GM12878 (cell line): ENCODE data around the gene SGPP2. TPM values are rescaled to one million over a fixed set of nuclear protein-coding genes. Genes with fewer than 3 reads are reported as not detected.

Experiments used
- ATAC-seq: fragments of 200-7000 bp; cut with Tn5 transposase; 3 replicates; pipeline ENCODE4 v1.9.1; 2020; ENCODE audit warnings: mild to moderate bottlenecking, moderate library complexity
- BruUV-seq: library from RNA; stranded (reverse); fragments of 400-500 nt; replicated peaks from 2 replicates; lab custom pipeline; 2021; lab: Mats Ljungman, UMichigan
- CTCF ChIA-PET: fragments of 300-600 bp; sonication (Branson Sonifier 250); formaldehyde crosslinking; extraction: SDS; loops from one replicate; lab custom pipeline; 2021; ENCODE audit warnings: inconsistent platforms; lab: Yijun Ruan, JAX
- POLR2A ChIA-PET: fragments of 350-600 bp; formaldehyde crosslinking; extraction: SDS; loops from one replicate; lab custom pipeline; 2021; ENCODE audit warnings: inconsistent platforms; lab: Charles Lee
- RAD21 ChIA-PET: fragments of 300-600 bp; sonication (Branson Sonifier 250); formaldehyde crosslinking; loops from one replicate; lab custom pipeline; 2023; ENCODE audit warnings: antibody characterized with exemption; ENCODE audit not compliant: unreplicated experiment; lab: Charles Lee
- SMC1A ChIA-PET: fragments of 300-600 bp; sonication (Branson Sonifier 250); formaldehyde crosslinking; loops from one replicate; lab custom pipeline; 2023; ENCODE audit not compliant: unreplicated experiment, uncharacterized antibody; lab: Charles Lee
- DNase-seq: peaks from one replicate; pipeline ENCODE4 v3.0.0-alpha.2; 2011; ENCODE audit warnings: low read depth, low spot score
- FAIRE-seq: peaks from 3 replicates; lab custom pipeline; 2011; peaks lifted over from hg19 to GRCh38; lab: Jason Lieb, UNC
- H2AFZ ChIP-seq: 2 replicates; pipeline ENCODE4 v1.6.0; 2011; ENCODE audit warnings: low read depth, low read length, control low read depth; ENCODE audit not compliant: control insufficient read depth
- H3K27ac ChIP-seq: 2 replicates; pipeline ENCODE4 v1.5.1; 2011; ENCODE audit warnings: control low read depth; ENCODE audit not compliant: control insufficient read depth, insufficient read depth
- H3K27me3 ChIP-seq, 2 experiments: replicated peaks in 1 of 2; 2 replicates each; pipeline versions ENCODE4 v1.6.0 to v1.6.1; 2011; ENCODE audit warnings: low read length in 1 of 2; ENCODE audit not compliant: control insufficient read depth in 2 of 2, insufficient read depth in 2 of 2
- H3K36me3 ChIP-seq, 2 experiments: 2 replicates each; pipeline ENCODE4 v1.5.1; 2011; ENCODE audit warnings: low read length in 1 of 2; ENCODE audit not compliant: control insufficient read depth in 2 of 2, insufficient read depth in 2 of 2
- H3K4me1 ChIP-seq: 2 replicates; pipeline ENCODE4 v1.6.1; 2011; ENCODE audit warnings: mild to moderate bottlenecking, low read length, moderate library complexity, mixed read lengths; ENCODE audit not compliant: control insufficient read depth, insufficient read depth
- H3K4me2 ChIP-seq: 2 replicates; pipeline ENCODE4 v1.6.0; 2011; ENCODE audit warnings: control low read depth; ENCODE audit not compliant: control insufficient read depth, insufficient read depth
- H3K4me3 ChIP-seq: fragments of 200-600 bp; sonication (generic); 2 replicates; pipeline ENCODE4 v1.5.1; 2016
- H3K79me2 ChIP-seq: 2 replicates; pipeline ENCODE4 v1.6.0; 2011; ENCODE audit warnings: low read length; ENCODE audit not compliant: control insufficient read depth, insufficient read depth
- H3K9ac ChIP-seq: 2 replicates; pipeline ENCODE4 v1.8.0; 2011; ENCODE audit warnings: low read length, control low read depth, mixed read lengths; ENCODE audit not compliant: control insufficient read depth, insufficient read depth
- H3K9me3 ChIP-seq: replicated peaks from 3 replicates; pipeline ENCODE4 v1.5.1; 2011; ENCODE audit warnings: mild to moderate bottlenecking, low read length; ENCODE audit not compliant: control insufficient read depth, insufficient read depth
- H4K20me1 ChIP-seq: 2 replicates; pipeline ENCODE4 v1.6.0; 2011; ENCODE audit not compliant: control insufficient read depth, insufficient read depth
- CREM ChIP-seq: IDR thresholded peaks from 2 replicates; pipeline ENCODE4 v1.6.1; 2014; ENCODE audit warnings: antibody characterized with exemption, low read depth
- IKZF2 ChIP-seq, 2 experiments: fragments of 450-650 bp; IDR thresholded peaks; 2 replicates each; pipeline ENCODE4 v1.6.1; 2017; ENCODE audit warnings: mild to moderate bottlenecking in 2 of 2, moderate library complexity in 2 of 2
- MLLT1 ChIP-seq: fragments of 450-650 bp; IDR thresholded peaks from 2 replicates; pipeline ENCODE4 v1.6.1; 2016; ENCODE audit warnings: mild to moderate bottlenecking
- NFXL1 ChIP-seq: fragments of 450-650 bp; IDR thresholded peaks from 2 replicates; pipeline ENCODE4 v1.6.1; 2017; ENCODE audit warnings: antibody characterized with exemption, mild to moderate bottlenecking, borderline replicate concordance
- NR2C1 ChIP-seq: fragments of 450-650 bp; IDR thresholded peaks from 2 replicates; pipeline ENCODE4 v1.6.1; 2017; ENCODE audit warnings: antibody characterized with exemption, mild to moderate bottlenecking, moderate library complexity
- PAX5 ChIP-seq: IDR thresholded peaks from 2 replicates; pipeline ENCODE4 v1.6.1; 2011; ENCODE audit warnings: low read depth, low read length, borderline replicate concordance
- PRDM15 ChIP-seq: fragments of 450-650 bp; formaldehyde crosslinking; IDR thresholded peaks from 2 replicates; pipeline ENCODE4 v1.4.0; 2020; ENCODE audit warnings: mild to moderate bottlenecking, moderate library complexity
- SIN3A ChIP-seq: IDR thresholded peaks from 2 replicates; pipeline ENCODE4 v1.6.1; 2012; ENCODE audit warnings: low read depth, low read length, improper control_type of control experiment
- SP1 ChIP-seq: IDR thresholded peaks from one replicate; pipeline ENCODE4 v1.6.1; 2011; ENCODE audit warnings: low read depth, low read length
- USF1 ChIP-seq: IDR thresholded peaks from 2 replicates; pipeline ENCODE4 v1.6.1; 2011; ENCODE audit warnings: borderline replicate concordance, low read depth, mild to moderate bottlenecking, moderate library complexity, mixed read lengths, low read length; ENCODE audit not compliant: insufficient read depth; ENCODE audit errors: extremely low read length
- ZSCAN29 ChIP-seq: fragments of 450-650 bp; IDR thresholded peaks from 2 replicates; pipeline ENCODE4 v1.6.1; 2017; ENCODE audit warnings: mild to moderate bottlenecking, moderate library complexity
- WGBS: methylation state at CpG from one replicate; pipeline ENCODE4 v1.1.6; 2016; ENCODE audit warnings: low lambda C conversion rate; ENCODE audit not compliant: insufficient replicate concordance, insufficient coverage; ENCODE audit errors: missing lambda C conversion rate; 5-methylcytosine and 5-hydroxymethylcytosine counted together
- in situ Hi-C: fragments of 300-500 bp; cut with MboI; formaldehyde crosslinking; loops from 9 replicates; pipeline ENCODE4 v1.14.3; 2018; ENCODE audit warnings: mixed read lengths
- intact Hi-C: fragments of 100-400 bp; cut with micrococcal nuclease; formaldehyde crosslinking; loops from one replicate; pipeline ENCODE4 v1.14.2; 2022; ENCODE audit not compliant: unreplicated experiment
- polyA plus RNA-seq, 11 experiments: library from polyadenylated mRNA; depleted of rRNA in 4 of 11; unstranded in 6 of 11; stranded (reverse) in 5 of 11; fragments of >200 nt; fragmentation: Nextera tagmentation in 4 of 11; fragmentation: Illumina TruSeq in 1 of 11; extraction: Ambion mirVana in 4 of 11; extraction: Trizol in 1 of 11; gene quantifications; 1 replicate in 1 of 11; 2 replicates in 10 of 11; pipeline versions ENCODE4 v1.2.1 to v1.2.3, GENCODE V29; 2011 to 2016; ENCODE audit warnings: inconsistent platforms in 2 of 11, missing spikeins in 2 of 11, low read depth in 1 of 11
- total RNA-seq, 4 experiments: library from RNA; depleted of rRNA in 3 of 4; stranded (reverse); fragments of >200 nt in 3 of 4; fragmentation: Illumina TruSeq in 1 of 4; extraction: Trizol in 1 of 4; gene quantifications; 2 replicates each; pipeline versions ENCODE4 v1.2.1 to v1.2.3, GENCODE V29; 2013 to 2021

The SGPP2 gene
- total and polyA plus RNA-seq, 10 of the 15 experiments (the other 5 are each of a cell fraction or from before 2014, with no cell fraction given), result 3.5 to 84.9 (median 13.1) TPM

GRCh38 chr2:222468346-222468745 is 44.0 kb downstream of the SGPP2 start (continued):
- no peak for TF ChIP-seq PRDM15 (CRISPR knock-in tag)
- TF ChIP-seq PAX5, result no peak
- no peak for TF ChIP-seq USF1
- no peak for TF ChIP-seq SIN3A
- TF ChIP-seq ZSCAN29, result no peak
- TF ChIP-seq IKZF2 (IDR thresholded peaks at IDR 0.05), result no peak
- no peak for TF ChIP-seq SP1

- ChIA-PET CTCF (interaction anchor here (1.0 kb wide), 1 partner anchor 15 kb away, joined by 3 read pairs; no protein-coding TSS in a partner anchor), SMC1A (interaction anchor here (1.0 kb wide), 1 partner anchor 157 kb away, joined by 3 read pairs; no protein-coding TSS in a partner anchor), POLR2A (no interaction called here), RAD21 (no interaction called here)
- no peak for FAIRE-seq
- DNase-seq, result no peak
- 88% methylated on average over 5 of the region's 5 CpGs for whole genome bisulfite sequencing
- H3K9me3 ChIP-seq, result no peaks in the 10 kb centered on the region
- no peak overlapping the region for H3K4me2 ChIP-seq
- H2AFZ ChIP-seq, result no peak overlapping the region
- H3K4me1 ChIP-seq, result no peaks in the 10 kb centered on the region
- peaks cover 0 to 4% of the 10 kb centered on the region in 2 experiments; a peak in 3 of 4 replicates for H3K36me3 ChIP-seq
- in situ Hi-C loops, result no loop called here
- H3K4me3 ChIP-seq, result no peak overlapping the region
- no peaks in the 10 kb centered on the region; the same call in 1 of the 2 replicates for H3K79me2 ChIP-seq
- no peaks in the 10 kb centered on the region for H3K27me3 ChIP-seq
- BruUV-seq, result no TSS peak
- no peak for ATAC-seq
- no peak overlapping the region for H3K9ac ChIP-seq
- H3K27ac ChIP-seq, result no peak overlapping the region
- no peak for TF ChIP-seq NR2C1
- TF ChIP-seq CREM, result no peak
- TF ChIP-seq NFXL1, result no peak
- no peak for TF ChIP-seq ZSCAN29
- TF ChIP-seq MLLT1, result no peak
- H4K20me1 ChIP-seq, result no peaks in the 10 kb centered on the region
- intact Hi-C loops, result no loop called here
Observed at GRCh38 chr2:222470802-222471468, 46.6 kb downstream of the SGPP2 start.
